BJ (cell line): Measurements from ENCODE around the gene AHDC1. TPM values are rescaled to one million over a fixed set of nuclear protein-coding genes. Genes with fewer than 3 reads are reported as not detected.

Source experiments
- CTCF ChIA-PET: fragments of 350-600 bp; formaldehyde crosslinking; extraction: SDS; loops from one replicate; lab custom pipeline; 2021; ENCODE audit warnings: antibody characterized with exemption, inconsistent platforms; lab: Yijun Ruan, JAX
- POLR2A ChIA-PET: fragments of 300-600 bp; sonication (Branson Sonifier 250); formaldehyde crosslinking; extraction: SDS; loops from one replicate; lab custom pipeline; 2021; ENCODE audit warnings: antibody characterized with exemption; lab: Charles Lee
- DNase-seq: peaks from one replicate; pipeline ENCODE4 v3.0.0-alpha.2; 2011; ENCODE audit warnings: low read depth
- H3K27me3 ChIP-seq: 2 replicates; pipeline ENCODE4 v1.6.0; 2011; ENCODE audit warnings: low read length; ENCODE audit not compliant: control insufficient read depth, insufficient read depth
- H3K36me3 ChIP-seq: 2 replicates; pipeline ENCODE4 v1.5.1; 2011; ENCODE audit warnings: low read length; ENCODE audit not compliant: control insufficient read depth, insufficient read depth
- H3K4me3 ChIP-seq: 2 replicates; pipeline ENCODE4 v1.5.1; 2011; ENCODE audit warnings: low read depth, mild to moderate bottlenecking, control low read depth, low read length
- polyA plus RNA-seq: library from polyadenylated mRNA; depleted of rRNA; stranded (reverse); fragments of >200 nt; gene quantifications from 2 replicates; pipeline ENCODE4 v1.2.3, GENCODE V29; 2011
- TF ChIP-seq, protein P1 (sequence below): IDR thresholded peaks from 2 replicates; pipeline ENCODE4 v1.5.1; 2011; ENCODE audit warnings: low read depth, mild to moderate bottlenecking, control low read depth, inconsistent platforms, low read length, moderate library complexity; ENCODE audit not compliant: insufficient read depth

Gene AHDC1
- polyA plus RNA-seq, 1 experiment: 4.1 TPM

DNA sequence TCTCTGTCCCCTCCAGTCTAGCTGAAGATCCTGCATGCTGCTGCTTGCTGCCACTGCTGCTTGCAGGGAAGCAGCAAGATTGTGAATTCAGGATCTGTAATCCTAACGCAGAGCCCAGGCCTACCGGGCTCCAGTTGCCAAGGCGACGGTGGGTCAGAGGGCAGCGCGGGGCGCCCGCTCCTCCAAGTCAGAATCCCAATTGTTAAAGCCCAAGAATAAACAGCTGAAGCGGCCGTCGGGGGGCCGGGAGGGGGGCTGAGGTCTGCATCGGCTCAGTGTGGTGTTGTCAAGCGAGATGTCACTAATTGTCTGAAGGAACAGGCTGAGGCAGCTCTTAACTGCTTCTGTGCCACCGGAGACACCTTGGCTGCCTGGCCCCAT, 36.8 kb downstream of the AHDC1 start:
- no peak overlapping the region for H3K4me3 ChIP-seq
- TF ChIP-seq, protein P1, sequence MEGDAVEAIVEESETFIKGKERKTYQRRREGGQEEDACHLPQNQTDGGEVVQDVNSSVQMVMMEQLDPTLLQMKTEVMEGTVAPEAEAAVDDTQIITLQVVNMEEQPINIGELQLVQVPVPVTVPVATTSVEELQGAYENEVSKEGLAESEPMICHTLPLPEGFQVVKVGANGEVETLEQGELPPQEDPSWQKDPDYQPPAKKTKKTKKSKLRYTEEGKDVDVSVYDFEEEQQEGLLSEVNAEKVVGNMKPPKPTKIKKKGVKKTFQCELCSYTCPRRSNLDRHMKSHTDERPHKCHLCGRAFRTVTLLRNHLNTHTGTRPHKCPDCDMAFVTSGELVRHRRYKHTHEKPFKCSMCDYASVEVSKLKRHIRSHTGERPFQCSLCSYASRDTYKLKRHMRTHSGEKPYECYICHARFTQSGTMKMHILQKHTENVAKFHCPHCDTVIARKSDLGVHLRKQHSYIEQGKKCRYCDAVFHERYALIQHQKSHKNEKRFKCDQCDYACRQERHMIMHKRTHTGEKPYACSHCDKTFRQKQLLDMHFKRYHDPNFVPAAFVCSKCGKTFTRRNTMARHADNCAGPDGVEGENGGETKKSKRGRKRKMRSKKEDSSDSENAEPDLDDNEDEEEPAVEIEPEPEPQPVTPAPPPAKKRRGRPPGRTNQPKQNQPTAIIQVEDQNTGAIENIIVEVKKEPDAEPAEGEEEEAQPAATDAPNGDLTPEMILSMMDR: no peak
- ChIA-PET POLR2A (no interaction called here), CTCF (interaction anchor here (1.1 to 7.0 kb wide), 8 partner anchors 10 to 267 kb away, joined by 4 to 54 read pairs (median 9); partner anchors contain the start of gene AHDC1)
- no peaks in the 10 kb centered on the region; the same call in 1 of the 2 replicates for H3K36me3 ChIP-seq
- no peak for DNase-seq
- no peaks in the 10 kb centered on the region for H3K27me3 ChIP-seq

- CTCF ChIA-PET: interaction anchor here (0.6 to 7.0 kb wide), 8 partner anchors 10 to 523 kb away, joined by 3 to 54 read pairs (median 6); partner anchors contain the start of gene AHDC1
- no peak for DNase-seq
- POLR2A ChIA-PET: no interaction called here
- Histone ChIP-seq H3K36me3 (no peaks in the 10 kb centered on the region; the same call in 1 of the 2 replicates), H3K27me3 (no peaks in the 10 kb centered on the region), H3K4me3 (no peak overlapping the region)
- TF ChIP-seq, protein P1: no peak
Observed at GRCh38 chr1:27566462-27567145, 37.3 kb downstream of the AHDC1 start.

DNA sequence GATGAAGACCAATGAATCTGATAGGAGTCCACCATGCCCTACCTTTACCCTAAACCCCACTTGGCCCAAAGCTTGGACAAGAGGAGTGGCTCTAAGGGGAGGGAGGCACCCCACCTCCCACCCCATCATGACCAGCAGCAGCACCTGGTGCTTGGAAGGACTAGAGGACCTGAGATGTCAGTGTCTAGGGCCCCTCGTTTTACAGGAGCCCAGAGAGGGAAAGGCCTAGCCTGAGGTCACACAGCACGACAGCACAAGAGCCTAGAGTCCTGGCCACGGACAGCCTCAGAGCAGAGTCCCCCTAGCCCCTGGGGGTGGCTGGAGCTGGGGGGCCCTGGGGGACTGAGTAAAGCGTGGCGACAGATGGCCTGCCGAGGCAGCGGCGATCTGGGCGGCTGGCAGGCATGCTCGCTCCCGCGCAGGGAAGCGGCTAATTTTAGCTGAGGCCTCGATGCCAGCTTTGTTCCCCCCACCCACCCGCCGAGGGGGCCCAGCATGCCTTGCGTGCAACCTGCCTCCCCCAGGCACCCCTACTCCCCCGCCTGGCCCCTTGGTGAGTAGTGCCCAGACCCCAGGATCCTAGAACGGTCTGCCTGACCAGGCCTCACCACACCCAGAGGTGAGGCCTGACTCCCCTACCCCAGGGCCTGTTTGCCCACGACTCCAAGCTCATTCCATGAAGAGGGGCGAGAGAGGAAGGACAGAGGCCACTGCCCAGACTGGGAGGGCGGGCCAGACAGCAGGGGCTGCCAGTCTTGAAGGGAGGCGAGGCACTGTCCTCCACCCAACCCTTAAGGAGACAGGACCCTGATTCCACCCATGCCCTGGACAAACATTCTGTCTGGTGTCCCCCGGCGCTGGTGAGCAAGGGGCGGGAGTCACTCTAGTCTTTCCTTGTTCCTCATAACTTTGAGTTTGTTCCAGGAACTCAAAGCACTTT, 39.0 kb downstream of the AHDC1 start:
- no peak for DNase-seq
- TF ChIP-seq, protein P1: no peak
- Histone ChIP-seq H3K4me3 (no peak overlapping the region), H3K27me3 (no peaks in the 10 kb centered on the region), H3K36me3 (no peaks in the 10 kb centered on the region)
- ChIA-PET CTCF (interaction anchor here (0.9 to 7.0 kb wide), 10 partner anchors 8 to 269 kb away, joined by 3 to 54 read pairs (median 4); no protein-coding TSS in a partner anchor), POLR2A (no interaction called here)

DNA sequence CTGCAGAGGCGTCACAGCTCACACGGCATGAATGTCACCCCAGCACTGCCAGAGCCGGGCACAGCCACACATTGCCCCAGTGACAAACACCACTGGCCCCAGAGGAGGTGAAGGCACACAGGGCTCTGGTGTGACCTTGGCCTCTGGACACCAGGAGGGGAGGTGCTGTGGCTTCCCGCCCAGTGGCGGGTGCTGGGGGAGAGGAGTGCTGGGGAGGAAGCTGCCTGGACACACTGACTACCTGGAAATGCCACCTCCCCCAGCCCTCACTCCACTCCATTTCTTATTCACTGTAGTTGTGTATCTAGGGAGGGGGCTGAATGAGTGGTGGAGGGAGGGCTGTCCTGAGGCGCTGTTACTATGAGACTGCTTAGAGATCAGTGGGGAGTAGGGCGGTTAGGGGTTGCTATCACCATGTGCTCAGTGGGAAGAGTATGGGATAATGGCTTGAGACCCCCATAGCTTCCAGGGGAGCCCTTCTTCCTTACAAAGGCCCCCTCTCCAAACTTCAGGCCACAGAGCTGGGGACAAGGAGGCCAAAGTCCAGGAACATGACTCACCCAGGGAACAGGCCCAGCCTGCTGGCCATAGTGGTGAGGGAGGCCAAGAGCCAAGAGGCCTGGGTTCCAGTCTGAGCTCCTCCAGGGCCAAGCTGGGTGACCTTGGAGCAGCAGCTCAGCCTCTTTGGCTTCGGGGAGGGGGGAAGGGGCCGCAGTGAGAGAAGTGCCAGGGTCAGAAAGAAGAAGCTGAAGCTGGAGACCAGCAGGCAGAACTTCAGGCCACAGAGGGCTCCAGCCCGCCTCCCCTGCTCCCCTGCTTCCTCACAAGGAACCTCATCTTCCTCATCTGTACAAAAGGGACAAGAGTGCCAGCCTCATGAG, 40.1 kb downstream of the AHDC1 start:
- no peak for DNase-seq
- ChIA-PET CTCF (interaction anchor here (0.7 to 1.4 kb wide), 9 partner anchors 10 to 268 kb away, joined by 3 to 5 read pairs (median 3); no protein-coding TSS in a partner anchor), POLR2A (no interaction called here)
- H3K27me3 ChIP-seq: no peaks in the 10 kb centered on the region
- H3K36me3 ChIP-seq: no peaks in the 10 kb centered on the region
- TF ChIP-seq, protein P1: no peak
- no peak overlapping the region for H3K4me3 ChIP-seq
